ENCODE results near the gene COPB2. TPM values are rescaled to one million over a fixed set of nuclear protein-coding genes. Genes with fewer than 3 reads are reported as not detected.

COPB2 gene
- total and polyA plus RNA-seq, 2 of the 8 experiments (the other 6 are each of a cell fraction or from before 2014, with no cell fraction given): 40.3 to 119 TPM

- Histone ChIP-seq H4K5ac (ENCODE audit: insufficient read length, low read depth, low read length) (no peak within 1 kb of the TSS), H3K4ac (replicated peaks; ENCODE audit: insufficient read length, low read depth, low read length) (no peak within 1 kb of the TSS), H3K9ac (replicated peaks in 1 of 4; ENCODE audit: extremely low read depth in 1 of 4, low read depth in 3 of 4, low read length in 3 of 4) (peak within 1 kb of the TSS; percentile 83 to 98 (median 90)), H2BK12ac (ENCODE audit: low read depth, low read length) (no peak within 1 kb of the TSS), H3K18ac (ENCODE audit: extremely low read depth, low read length) (no peak within 1 kb of the TSS), H3K27me3 (replicated peaks in 1 of 4; ENCODE audit: control insufficient read depth in 3 of 4, extremely low read depth in 1 of 4, insufficient read depth in 3 of 4, low read length in 3 of 4) (peaks cover 0 to 21% (median 10%) of the 10 kb centered on the region in 4 experiments; a peak in 6 of 7 replicates), H4K20me1 (replicated peaks in 1 of 2; ENCODE audit: control insufficient read depth in 1 of 2, insufficient read depth in 2 of 2, low read length in 2 of 2) (no peaks in the 10 kb centered on the region), H3K56ac (replicated peaks; ENCODE audit: insufficient read length, low read depth, low read length) (no peak within 1 kb of the TSS), H2AK5ac (ENCODE audit: low read depth, low read length) (no peak within 1 kb of the TSS), H2BK5ac (ENCODE audit: low read depth, low read length) (peak within 1 kb of the TSS; percentile 76; the same call in 1 of the 2 replicates), H3K27ac (ENCODE audit: low read depth, low read length) (peak within 1 kb of the TSS; percentile 80), H3K14ac (ENCODE audit: insufficient read length) (no peak within 1 kb of the TSS), H2AFZ (ENCODE audit: low read length) (peak within 1 kb of the TSS; percentile 100), H3K23ac (ENCODE audit: insufficient read length) (no peak within 1 kb of the TSS), H3K23me2 (ENCODE audit: low read depth, low read length) (peaks cover 2% of the 10 kb centered on the region), H3K9me3 (ENCODE audit: insufficient read depth in 2 of 2, low read depth in 1 of 2, low read length in 1 of 2) (no peaks in the 10 kb centered on the region), H2BK120ac (replicated peaks; ENCODE audit: low read depth, low read length) (no peak within 1 kb of the TSS), H3K79me1 (ENCODE audit: low read depth, low read length) (no peaks in the 10 kb centered on the region), H3K36me3 (ENCODE audit: control insufficient read depth in 2 of 4, insufficient read depth in 4 of 4, low read length in 3 of 4) (peaks cover 5 to 19% (median 12%) of the 10 kb centered on the region in 4 experiments; a peak in 7 of 8 replicates), H4K91ac (replicated peaks; ENCODE audit: insufficient read length, low read length) (no peak within 1 kb of the TSS), H3K4me2 (ENCODE audit: insufficient read depth in 1 of 2, low read depth in 2 of 2, low read length in 2 of 2) (peak within 1 kb of the TSS; percentile 71 to 87), H4K8ac (ENCODE audit: extremely low read depth, insufficient read depth, low read length) (peak within 1 kb of the TSS; percentile 99), H2BK20ac (ENCODE audit: low read length) (no peak within 1 kb of the TSS), H3K79me2 (ENCODE audit: control insufficient read depth in 1 of 2, insufficient read depth in 2 of 2, low read length in 2 of 2) (peaks cover 4 to 22% of the 10 kb centered on the region in 2 experiments), H2BK15ac (ENCODE audit: low read length) (no peak within 1 kb of the TSS), H3K4me1 (replicated peaks in 1 of 4; ENCODE audit: control insufficient read depth in 3 of 4, insufficient read depth in 4 of 4, low read length in 3 of 4) (no peaks in the 10 kb centered on the region; a peak in 1 of 7 replicates), H3K4me3 (ENCODE audit: extremely low read depth in 1 of 4, insufficient read depth in 2 of 4, low read depth in 3 of 4, low read length in 4 of 4) (peak within 1 kb of the TSS; percentile 62 to 100 (median 98))
- peak; percentile 7 for FAIRE-seq
- peak; percentile 49 to 72 for DNase-seq (ENCODE audit: low read depth in 1 of 2, low spot score in 2 of 2)
- WGBS, 2 experiments (ENCODE audit: extremely low coverage in 1 of 2, insufficient coverage in 1 of 2, insufficient read length in 1 of 2, insufficient replicate concordance in 2 of 2, low coverage in 1 of 2, low lambda C conversion rate in 2 of 2, missing lambda C conversion rate in 1 of 2): 4% methylated on average over 36 of the region's 37 CpGs; no CpG with 5 or more reads in 1 of the 2 experiments
- CTCF ChIA-PET (ENCODE audit: partially characterized antibody): interaction anchor here (0.8 to 2.9 kb wide), 3 partner anchors 10 to 217 kb away, joined by 3 to 27 read pairs (median 4); no protein-coding TSS in a partner anchor
- POLR2A ChIA-PET (ENCODE audit: partially characterized antibody): interaction anchor here (0.6 to 3.6 kb wide), 6 partner anchors 8 to 201 kb away, joined by 3 to 17 read pairs (median 3); partner anchors contain the start of gene COPB2
- peak; percentile 90 for TF ChIP-seq CHD2 (IDR thresholded peaks at IDR 0.05; ENCODE audit: low read length)
- peak; percentile 72 for TF ChIP-seq TBP (IDR thresholded peaks at IDR 0.05; ENCODE audit: low read depth, low read length)
- peak; percentile 79 for TF ChIP-seq PHF8 (conservative IDR thresholded peaks at IDR 0.05; ENCODE audit: low read depth, low read length)
- peak; percentile 94 for TF ChIP-seq KDM5A (IDR thresholded peaks at IDR 0.05; ENCODE audit: low read length)
- TF ChIP-seq CBX8 (IDR thresholded peaks at IDR 0.05; ENCODE audit: borderline replicate concordance, low read depth, low read length): no peak
- TF ChIP-seq HDAC2 (IDR thresholded peaks at IDR 0.05; ENCODE audit: borderline replicate concordance in 1 of 2, low read depth in 2 of 2, low read length in 2 of 2): 0 out of 4 replicates have a peak, but pooled peaks of 1 of the 2 experiments have one; percentile 81
- peak; percentile 94 for TF ChIP-seq ASH2L (IDR thresholded peaks at IDR 0.05; ENCODE audit: low read length)
- TF ChIP-seq KDM4A (IDR thresholded peaks at IDR 0.05; ENCODE audit: low read depth, low read length, severe bottlenecking): peak; percentile 97
- peak; percentile 94 for TF ChIP-seq YY1 (IDR thresholded peaks at IDR 0.05; ENCODE audit: low read depth, low read length)
- TF ChIP-seq RFX5 (IDR thresholded peaks at IDR 0.05; ENCODE audit: borderline replicate concordance, low read depth, low read length): no peak
- 0 out of 2 replicates have a peak, but pooled peaks have one; percentile 16 for TF ChIP-seq TEAD4 (IDR thresholded peaks at IDR 0.05; ENCODE audit: low read depth, low read length)
Measured at GRCh38 chr3:139343895-139344856, 45.3 kb downstream of the COPB2 start, which contains the start of gene MRPS22. Gene MRPS22, plus strand, starts transcription at chr3:139344020. Its CDS starts 7 bp downstream, at chr3:139344027.

Measured in H1 (cell line).